ENCODE measurements around the gene MARS2.

- TF ChIP-seq CTCF (conservative IDR thresholded peaks at IDR 0.05; ENCODE audit: low read length) (no peak), EZH2phosphoT487 (IDR thresholded peaks at IDR 0.05; ENCODE audit: borderline replicate concordance, low read depth, low read length) (no peak)
Measured at GRCh38 chr2:197713271-197713670, 8.1 kb downstream of the MARS2 start.
